Measurements from ENCODE around the gene INTS15.

GRCh38 chr7:6637544-6638229 lies 47.9 kb downstream of the INTS15 start:
- TF ChIP-seq, protein P1, sequence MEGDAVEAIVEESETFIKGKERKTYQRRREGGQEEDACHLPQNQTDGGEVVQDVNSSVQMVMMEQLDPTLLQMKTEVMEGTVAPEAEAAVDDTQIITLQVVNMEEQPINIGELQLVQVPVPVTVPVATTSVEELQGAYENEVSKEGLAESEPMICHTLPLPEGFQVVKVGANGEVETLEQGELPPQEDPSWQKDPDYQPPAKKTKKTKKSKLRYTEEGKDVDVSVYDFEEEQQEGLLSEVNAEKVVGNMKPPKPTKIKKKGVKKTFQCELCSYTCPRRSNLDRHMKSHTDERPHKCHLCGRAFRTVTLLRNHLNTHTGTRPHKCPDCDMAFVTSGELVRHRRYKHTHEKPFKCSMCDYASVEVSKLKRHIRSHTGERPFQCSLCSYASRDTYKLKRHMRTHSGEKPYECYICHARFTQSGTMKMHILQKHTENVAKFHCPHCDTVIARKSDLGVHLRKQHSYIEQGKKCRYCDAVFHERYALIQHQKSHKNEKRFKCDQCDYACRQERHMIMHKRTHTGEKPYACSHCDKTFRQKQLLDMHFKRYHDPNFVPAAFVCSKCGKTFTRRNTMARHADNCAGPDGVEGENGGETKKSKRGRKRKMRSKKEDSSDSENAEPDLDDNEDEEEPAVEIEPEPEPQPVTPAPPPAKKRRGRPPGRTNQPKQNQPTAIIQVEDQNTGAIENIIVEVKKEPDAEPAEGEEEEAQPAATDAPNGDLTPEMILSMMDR (IDR thresholded peaks at IDR 0.05; ENCODE audit: borderline replicate concordance, extremely low read depth, low read length, poor library complexity, severe bottlenecking) = peak; percentile 66
- TF ChIP-seq EZH2 (IDR thresholded peaks at IDR 0.05; ENCODE audit: borderline replicate concordance, low read depth, low read length, severe bottlenecking) = no peak

Data from DND-41 (cell line).